PC-9 (cell line): Measurements from ENCODE around the gene SNX20. TPM values are rescaled to one million over a fixed set of nuclear protein-coding genes. Genes with fewer than 3 reads are reported as not detected.

Experiments used
- BruUV-seq: library from RNA; stranded (reverse); fragments of 400-500 nt; replicated peaks from 2 replicates; lab custom pipeline; 2021; lab: Mats Ljungman, UMichigan
- CTCF ChIA-PET: fragments of 300-600 bp; sonication (Branson Sonifier 250); formaldehyde crosslinking; loops from one replicate; lab custom pipeline; 2022; ENCODE audit warnings: antibody characterized with exemption; lab: Charles Lee
- POLR2A ChIA-PET: fragments of 300-600 bp; sonication (Branson Sonifier 250); formaldehyde crosslinking; loops from one replicate; lab custom pipeline; 2022; ENCODE audit warnings: antibody characterized with exemption; ENCODE audit not compliant: unreplicated experiment; lab: Charles Lee
- DNase-seq, 2 experiments: peaks; one replicate each; pipeline versions ENCODE4 v3.0.0 to v3.0.0-alpha.2; 2015 to 2022; ENCODE audit warnings: mixed read lengths in 1 of 2
- H2AFZ ChIP-seq: fragments of 200-600 bp; sonication (generic); 2 replicates; pipeline ENCODE4 v1.8.1; 2017; ENCODE audit warnings: antibody characterized with exemption
- H3F3A ChIP-seq: fragments of 200-600 bp; sonication (generic); 2 replicates; pipeline ENCODE4 v1.8.1; 2017; ENCODE audit warnings: antibody characterized with exemption, mild to moderate bottlenecking, low read depth; ENCODE audit not compliant: insufficient read depth
- H3K27ac ChIP-seq: fragments of 200-600 bp; sonication (generic); 2 replicates; pipeline ENCODE4 v1.6.1; 2016; ENCODE audit warnings: mixed run types
- H3K27me3 ChIP-seq: fragments of 200-600 bp; sonication (generic); 2 replicates; pipeline ENCODE4 v1.6.1; 2016; ENCODE audit warnings: low read depth, mixed run types; ENCODE audit not compliant: insufficient read depth
- H3K36me3 ChIP-seq: fragments of 200-600 bp; sonication (generic); 2 replicates; pipeline ENCODE4 v1.6.1; 2016; ENCODE audit warnings: low read depth, mixed run types
- H3K4me1 ChIP-seq: fragments of 200-600 bp; sonication (generic); replicated peaks from 2 replicates; pipeline ENCODE4 v1.6.1; 2016; ENCODE audit warnings: mixed run types; ENCODE audit not compliant: insufficient read depth
- H3K4me2 ChIP-seq: fragments of 200-600 bp; sonication (generic); 2 replicates; pipeline ENCODE4 v1.6.1; 2017; ENCODE audit warnings: mixed run types
- H3K4me3 ChIP-seq: fragments of 200-600 bp; sonication (generic); 2 replicates; pipeline ENCODE4 v1.6.1; 2016; ENCODE audit warnings: mixed run types
- H3K79me2 ChIP-seq: fragments of 200-600 bp; sonication (generic); 2 replicates; pipeline ENCODE4 v1.6.1; 2017; ENCODE audit warnings: low read depth, mixed run types
- H3K9me2 ChIP-seq: fragments of 200-600 bp; sonication (generic); 2 replicates; pipeline ENCODE4 v1.8.1; 2017; ENCODE audit warnings: mild to moderate bottlenecking; ENCODE audit not compliant: insufficient read depth
- H3K9me3 ChIP-seq: fragments of 200-600 bp; sonication (generic); 2 replicates; pipeline ENCODE4 v1.8.1; 2016; ENCODE audit warnings: low read depth; ENCODE audit not compliant: insufficient read depth
- H4K20me1 ChIP-seq: fragments of 200-600 bp; sonication (generic); 2 replicates; pipeline ENCODE4 v1.8.1; 2017; ENCODE audit not compliant: insufficient read depth
- CTCF ChIP-seq: fragments of 200-600 bp; sonication (generic); conservative IDR thresholded peaks from 2 replicates; pipeline ENCODE4 v1.6.1; 2017; ENCODE audit warnings: mixed run types, antibody characterized with exemption, mild to moderate bottlenecking, moderate library complexity
- EZH2 ChIP-seq: fragments of 200-600 bp; sonication (generic); IDR thresholded peaks from 2 replicates; pipeline ENCODE4 v1.8.0; 2017; ENCODE audit warnings: antibody characterized with exemption, low read depth
- intact Hi-C: fragments of 100-400 bp; cut with micrococcal nuclease; formaldehyde crosslinking; loops from one replicate; pipeline ENCODE4 v1.10.0; 2022; ENCODE audit not compliant: unreplicated experiment
- total RNA-seq: library from RNA; stranded (reverse); gene quantifications from 2 replicates; pipeline ENCODE4 v1.2.3, GENCODE V29; 2021

The SNX20 gene
- total RNA-seq, 1 experiment from 2014 or later, result not detected

DNA sequence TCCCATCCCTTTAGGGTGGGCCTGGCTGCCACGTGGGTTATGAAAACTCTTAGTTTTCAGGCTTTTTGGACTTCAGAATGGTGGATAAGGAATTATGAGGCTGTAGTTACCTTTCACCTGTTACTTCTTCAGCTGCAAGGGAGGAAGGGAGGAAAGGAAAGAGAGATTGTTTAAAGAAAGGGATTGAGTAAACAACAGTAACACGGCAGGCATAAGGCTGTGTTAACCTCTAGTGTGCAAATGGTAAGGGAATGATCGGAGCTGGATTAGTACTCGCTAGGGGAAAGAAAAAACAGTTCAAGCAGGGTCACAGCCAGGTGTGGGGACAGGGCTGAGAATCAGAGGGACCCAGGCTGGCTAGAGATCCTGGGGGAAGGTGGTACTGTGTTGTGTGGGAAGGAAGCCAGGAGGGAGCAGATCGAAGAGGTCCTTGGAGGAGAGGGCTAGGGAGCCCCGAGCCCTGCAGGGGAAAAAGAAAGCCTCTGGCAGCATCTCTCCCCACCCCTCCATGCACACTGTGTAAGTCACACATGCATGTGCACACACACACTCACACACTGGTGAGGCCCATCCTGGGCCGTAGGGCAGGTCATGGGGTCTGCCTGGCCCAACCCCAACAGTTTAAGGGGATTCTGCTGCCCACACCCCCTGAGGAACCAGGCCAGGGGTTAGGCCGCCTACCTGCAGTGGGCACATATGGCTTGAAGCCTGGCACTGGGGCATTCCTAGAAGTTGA is 49.7 kb downstream of the SNX20 start:
- TF ChIP-seq EZH2, result no peak
- no peak for TF ChIP-seq CTCF
- Histone ChIP-seq H4K20me1 (no peaks in the 10 kb centered on the region; the same call in 1 of the 2 replicates), H3K27ac (no peak overlapping the region), H3K79me2 (no peaks in the 10 kb centered on the region), H3K4me2 (no peak overlapping the region), H3K4me3 (no peak overlapping the region), H3F3A (no peaks in the 10 kb centered on the region), H2AFZ (no peak overlapping the region), H3K9me3 (no peaks in the 10 kb centered on the region), H3K4me1 (no peaks in the 10 kb centered on the region), H3K27me3 (no peaks in the 10 kb centered on the region), H3K36me3 (no peaks in the 10 kb centered on the region), H3K9me2 (no peaks in the 10 kb centered on the region)
- ChIA-PET POLR2A (no interaction called here), CTCF (interaction anchor here (0.6 kb wide), 1 partner anchor 100 kb away, joined by 4 read pairs; no protein-coding TSS in a partner anchor)
- DNase-seq, result no peak
- no TSS peak for BruUV-seq
- intact Hi-C loops, result no loop called here

GRCh38 chr16:50630394-50631020 is 50.6 kb downstream of the SNX20 start:
- intact Hi-C loops, result no loop called here
- Histone ChIP-seq H2AFZ (no peak overlapping the region), H3K4me2 (no peak overlapping the region), H3F3A (no peaks in the 10 kb centered on the region), H3K4me3 (no peak overlapping the region), H3K9me2 (no peaks in the 10 kb centered on the region), H4K20me1 (no peaks in the 10 kb centered on the region), H3K4me1 (no peaks in the 10 kb centered on the region), H3K9me3 (no peaks in the 10 kb centered on the region), H3K27ac (no peak overlapping the region), H3K79me2 (no peaks in the 10 kb centered on the region), H3K36me3 (no peaks in the 10 kb centered on the region), H3K27me3 (no peaks in the 10 kb centered on the region)
- POLR2A ChIA-PET, result no interaction called here
- CTCF ChIA-PET, result interaction anchor here (0.6 kb wide), 1 partner anchor 101 kb away, joined by 4 read pairs; no protein-coding TSS in a partner anchor
- no peak for TF ChIP-seq EZH2
- TF ChIP-seq CTCF, result no peak
- DNase-seq, result no peak
- BruUV-seq, result no TSS peak

DNA sequence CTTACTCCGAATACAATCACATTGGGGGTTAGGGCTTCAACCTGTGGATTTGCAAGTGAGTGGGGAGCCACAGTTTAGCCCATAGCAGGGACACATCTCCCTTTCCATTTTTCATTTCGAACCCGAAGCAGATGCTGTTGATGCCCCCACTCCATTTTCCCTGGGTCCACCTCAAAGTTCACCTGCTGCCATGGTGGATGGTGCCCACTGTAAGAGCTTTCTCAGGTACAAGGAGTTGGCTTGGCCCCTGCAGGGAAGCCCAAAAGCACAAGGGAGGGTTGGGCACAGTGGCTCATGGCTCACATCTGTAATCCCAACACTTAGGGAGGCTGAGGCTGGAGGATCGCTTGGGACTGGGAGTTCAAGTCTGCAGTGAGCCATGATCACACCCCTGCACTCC is 51.8 kb downstream of the SNX20 start:
- H3K4me3 ChIP-seq, result no peak overlapping the region
- H3K79me2 ChIP-seq, result no peaks in the 10 kb centered on the region
- no peaks in the 10 kb centered on the region for H3K9me2 ChIP-seq
- no peak overlapping the region for H2AFZ ChIP-seq
- no peak overlapping the region for H3K27ac ChIP-seq
- CTCF ChIA-PET, result no interaction called here
- H3K27me3 ChIP-seq, result no peaks in the 10 kb centered on the region
- no peak for TF ChIP-seq CTCF
- no peak for TF ChIP-seq EZH2
- no peaks in the 10 kb centered on the region for H3K36me3 ChIP-seq
- H3K4me1 ChIP-seq, result no peaks in the 10 kb centered on the region
- H3F3A ChIP-seq, result no peaks in the 10 kb centered on the region
- POLR2A ChIA-PET, result no interaction called here
- DNase-seq, result no peak
- BruUV-seq, result no TSS peak
- H4K20me1 ChIP-seq, result no peaks in the 10 kb centered on the region
- H3K4me2 ChIP-seq, result no peak overlapping the region
- H3K9me3 ChIP-seq, result no peaks in the 10 kb centered on the region
- intact Hi-C loops, result no loop called here
